ENCODE data around the gene PUS1.
"Not testable (repeated sequence)": the region's sequence is repeated elsewhere in the genome, so short reads cannot be mapped to it uniquely, and the experiment has no call there.

Gene PUS1

DNA sequence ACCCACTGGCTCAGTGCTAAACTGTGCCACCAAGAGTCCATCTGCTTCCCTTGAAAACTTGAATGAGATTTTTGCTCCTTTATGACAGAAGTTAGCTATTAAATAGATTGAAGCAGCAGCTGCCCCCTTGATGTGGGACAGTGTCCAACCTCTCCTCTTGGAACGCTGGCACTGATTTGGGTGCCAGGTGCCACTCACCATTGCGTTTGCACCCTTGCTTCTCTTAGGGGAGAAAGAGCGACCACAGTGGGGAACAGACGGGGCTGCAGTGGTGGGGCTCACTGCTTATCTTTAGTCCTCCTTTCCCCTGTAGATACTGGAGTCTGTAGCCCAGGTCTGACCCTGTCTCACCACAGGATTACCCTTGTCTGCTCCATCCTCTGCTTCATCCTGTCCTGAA is 30.0 kb downstream of the PUS1 start:
- Histone ChIP-seq H4K20me1 (ENCODE audit: insufficient read depth, low read length, poor library complexity, severe bottlenecking) (peaks cover 66% of the 10 kb centered on the region), H3K9me2 (replicated peaks; ENCODE audit: low read depth, low read length) (no peaks in the 10 kb centered on the region), H3K9me3 (ENCODE audit: insufficient read depth, low read depth, low read length) (no peaks in the 10 kb centered on the region), H3F3A (ENCODE audit: low read depth) (no peaks in the 10 kb centered on the region), H2AFZ (ENCODE audit: low read length) (no peak overlapping the region), H3K9ac (ENCODE audit: low read depth, low read length, poor library complexity, severe bottlenecking) (no peak overlapping the region), H3K4me1 (ENCODE audit: insufficient read depth, low read length, poor library complexity, severe bottlenecking) (peaks cover 29% of the 10 kb centered on the region), H3K36me3 (ENCODE audit: insufficient read depth, low read length) (peaks cover 29% of the 10 kb centered on the region; the same call in 1 of the 2 replicates), H3K79me2 (ENCODE audit: insufficient read depth, low read length) (peaks cover 87% of the 10 kb centered on the region), H3K4me3 (ENCODE audit: low read length, poor library complexity, severe bottlenecking) (no peak overlapping the region), H3K27me3 (ENCODE audit: insufficient read depth, low read length, poor library complexity, severe bottlenecking) (no peaks in the 10 kb centered on the region), H3K4me2 (ENCODE audit: low read depth, low read length, poor library complexity, severe bottlenecking) (no peak overlapping the region)
- TF ChIP-seq, protein P1, sequence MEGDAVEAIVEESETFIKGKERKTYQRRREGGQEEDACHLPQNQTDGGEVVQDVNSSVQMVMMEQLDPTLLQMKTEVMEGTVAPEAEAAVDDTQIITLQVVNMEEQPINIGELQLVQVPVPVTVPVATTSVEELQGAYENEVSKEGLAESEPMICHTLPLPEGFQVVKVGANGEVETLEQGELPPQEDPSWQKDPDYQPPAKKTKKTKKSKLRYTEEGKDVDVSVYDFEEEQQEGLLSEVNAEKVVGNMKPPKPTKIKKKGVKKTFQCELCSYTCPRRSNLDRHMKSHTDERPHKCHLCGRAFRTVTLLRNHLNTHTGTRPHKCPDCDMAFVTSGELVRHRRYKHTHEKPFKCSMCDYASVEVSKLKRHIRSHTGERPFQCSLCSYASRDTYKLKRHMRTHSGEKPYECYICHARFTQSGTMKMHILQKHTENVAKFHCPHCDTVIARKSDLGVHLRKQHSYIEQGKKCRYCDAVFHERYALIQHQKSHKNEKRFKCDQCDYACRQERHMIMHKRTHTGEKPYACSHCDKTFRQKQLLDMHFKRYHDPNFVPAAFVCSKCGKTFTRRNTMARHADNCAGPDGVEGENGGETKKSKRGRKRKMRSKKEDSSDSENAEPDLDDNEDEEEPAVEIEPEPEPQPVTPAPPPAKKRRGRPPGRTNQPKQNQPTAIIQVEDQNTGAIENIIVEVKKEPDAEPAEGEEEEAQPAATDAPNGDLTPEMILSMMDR (conservative IDR thresholded peaks at IDR 0.05; ENCODE audit: low read length), result no peak
- no peak for TF ChIP-seq EZH2phosphoT487 (IDR thresholded peaks at IDR 0.05; ENCODE audit: borderline replicate concordance)

DNA sequence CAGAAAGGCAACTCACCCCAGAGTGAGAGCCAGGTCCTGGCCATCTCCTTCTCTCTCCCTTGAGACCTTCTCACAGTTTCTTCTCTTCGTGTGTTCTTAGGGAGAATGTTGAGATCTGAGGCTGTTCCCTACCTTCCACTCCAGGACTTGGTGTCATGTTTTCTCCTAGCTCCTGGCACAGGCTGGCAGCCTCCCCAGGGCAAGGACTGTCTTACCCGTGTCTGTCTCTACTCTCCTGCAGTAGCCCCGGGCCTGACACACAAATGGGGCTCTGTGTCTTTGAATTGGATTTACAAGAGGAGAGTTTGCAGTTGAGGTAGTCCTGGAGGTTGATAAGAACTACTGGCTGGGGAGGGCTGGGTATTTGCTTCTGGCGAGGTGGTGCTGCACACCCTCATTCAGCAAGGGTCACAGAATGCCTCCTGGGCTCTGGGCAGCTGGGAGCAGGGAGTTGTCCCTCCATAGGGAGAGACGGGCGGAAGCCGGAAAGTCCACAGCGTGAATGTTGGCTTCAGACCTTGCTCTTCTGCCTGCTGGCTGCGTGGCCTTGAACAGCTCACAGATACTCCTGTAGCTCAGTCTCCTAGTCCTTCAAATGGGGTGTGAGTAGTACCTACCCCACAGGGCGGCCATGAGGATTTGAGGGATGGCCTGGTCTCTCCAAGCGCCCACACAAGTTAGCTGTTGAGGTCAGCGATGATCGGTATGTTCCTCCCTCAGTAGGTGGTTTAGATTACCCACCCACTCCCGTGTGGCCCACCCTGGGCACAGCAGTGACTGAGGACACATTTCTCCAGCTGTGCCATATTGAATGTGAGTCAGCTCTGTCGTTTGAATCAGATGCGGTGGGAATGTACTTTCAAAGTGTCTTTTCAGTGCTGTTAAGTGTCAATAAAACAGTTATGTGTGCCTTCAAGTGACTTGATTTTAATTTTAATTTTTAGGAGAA is 30.8 kb downstream of the PUS1 start:
- no peaks in the 10 kb centered on the region for H3K27me3 ChIP-seq (ENCODE audit: insufficient read depth, low read length, poor library complexity, severe bottlenecking)
- TF ChIP-seq, protein P1 (conservative IDR thresholded peaks at IDR 0.05; ENCODE audit: low read length), result no peak
- no peak for TF ChIP-seq EZH2phosphoT487 (IDR thresholded peaks at IDR 0.05; ENCODE audit: borderline replicate concordance)
- no peak overlapping the region for H2AFZ ChIP-seq (ENCODE audit: low read length)
- H3K9me3 ChIP-seq (ENCODE audit: insufficient read depth, low read depth, low read length), result no peaks in the 10 kb centered on the region
- H3K36me3 ChIP-seq (ENCODE audit: insufficient read depth, low read length), result peaks cover 29% of the 10 kb centered on the region; the same call in 1 of the 2 replicates
- H4K20me1 ChIP-seq (ENCODE audit: insufficient read depth, low read length, poor library complexity, severe bottlenecking), result peaks cover 59% of the 10 kb centered on the region
- H3K79me2 ChIP-seq (ENCODE audit: insufficient read depth, low read length), result peaks cover 87% of the 10 kb centered on the region
- H3K4me1 ChIP-seq (ENCODE audit: insufficient read depth, low read length, poor library complexity, severe bottlenecking), result peaks cover 32% of the 10 kb centered on the region
- H3K9ac ChIP-seq (ENCODE audit: low read depth, low read length, poor library complexity, severe bottlenecking), result no peak overlapping the region
- no peak overlapping the region for H3K4me3 ChIP-seq (ENCODE audit: low read length, poor library complexity, severe bottlenecking)
- no peak overlapping the region for H3K4me2 ChIP-seq (ENCODE audit: low read depth, low read length, poor library complexity, severe bottlenecking)
- no peaks in the 10 kb centered on the region for H3F3A ChIP-seq (ENCODE audit: low read depth)
- no peaks in the 10 kb centered on the region for H3K9me2 ChIP-seq (replicated peaks; ENCODE audit: low read depth, low read length)

DNA sequence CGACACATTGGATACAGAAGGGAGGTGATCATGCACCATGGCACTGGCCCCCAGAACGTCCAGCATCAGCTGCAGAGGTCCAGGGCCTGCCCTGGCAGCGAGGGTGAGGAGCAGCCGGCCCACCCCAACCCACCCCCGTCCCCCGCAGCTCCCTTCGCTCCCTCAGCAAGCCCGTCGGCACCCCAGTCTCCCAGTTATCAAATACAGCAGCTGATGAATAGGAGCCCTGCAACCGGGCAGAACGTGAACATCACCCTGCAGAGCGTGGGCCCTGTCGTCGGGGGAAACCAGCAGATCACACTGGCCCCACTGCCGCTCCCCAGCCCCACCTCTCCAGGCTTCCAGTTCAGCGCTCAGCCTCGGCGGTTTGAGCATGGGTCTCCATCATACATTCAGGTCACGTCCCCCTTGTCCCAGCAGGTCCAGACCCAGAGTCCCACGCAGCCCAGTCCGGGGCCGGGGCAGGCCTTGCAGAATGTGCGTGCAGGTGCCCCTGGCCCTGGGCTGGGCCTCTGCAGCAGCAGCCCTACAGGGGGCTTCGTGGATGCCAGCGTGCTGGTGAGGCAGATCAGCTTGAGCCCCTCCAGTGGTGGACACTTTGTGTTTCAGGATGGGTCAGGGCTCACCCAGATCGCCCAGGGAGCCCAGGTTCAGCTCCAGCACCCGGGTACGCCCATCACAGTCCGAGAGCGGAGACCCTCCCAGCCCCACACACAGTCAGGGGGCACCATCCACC is 31.7 kb downstream of the PUS1 start:
- H3K4me2 ChIP-seq (ENCODE audit: low read depth, low read length, poor library complexity, severe bottlenecking); H3K4me3 ChIP-seq (ENCODE audit: low read length, poor library complexity, severe bottlenecking); H3K9me2 ChIP-seq (replicated peaks; ENCODE audit: low read depth, low read length); H3K9ac ChIP-seq (ENCODE audit: low read depth, low read length, poor library complexity, severe bottlenecking); H3K9me3 ChIP-seq (ENCODE audit: insufficient read depth, low read depth, low read length); H3F3A ChIP-seq (ENCODE audit: low read depth); H2AFZ ChIP-seq (ENCODE audit: low read length); H3K27me3 ChIP-seq (ENCODE audit: insufficient read depth, low read length, poor library complexity, severe bottlenecking): not testable (repeated sequence)
- Histone ChIP-seq H3K4me1 (ENCODE audit: insufficient read depth, low read length, poor library complexity, severe bottlenecking) (peaks cover 33% of the 10 kb centered on the region), H3K36me3 (ENCODE audit: insufficient read depth, low read length) (peaks cover 36% of the 10 kb centered on the region; the same call in 1 of the 2 replicates), H3K79me2 (ENCODE audit: insufficient read depth, low read length) (peaks cover 87% of the 10 kb centered on the region), H4K20me1 (ENCODE audit: insufficient read depth, low read length, poor library complexity, severe bottlenecking) (peaks cover 56% of the 10 kb centered on the region)

DNA sequence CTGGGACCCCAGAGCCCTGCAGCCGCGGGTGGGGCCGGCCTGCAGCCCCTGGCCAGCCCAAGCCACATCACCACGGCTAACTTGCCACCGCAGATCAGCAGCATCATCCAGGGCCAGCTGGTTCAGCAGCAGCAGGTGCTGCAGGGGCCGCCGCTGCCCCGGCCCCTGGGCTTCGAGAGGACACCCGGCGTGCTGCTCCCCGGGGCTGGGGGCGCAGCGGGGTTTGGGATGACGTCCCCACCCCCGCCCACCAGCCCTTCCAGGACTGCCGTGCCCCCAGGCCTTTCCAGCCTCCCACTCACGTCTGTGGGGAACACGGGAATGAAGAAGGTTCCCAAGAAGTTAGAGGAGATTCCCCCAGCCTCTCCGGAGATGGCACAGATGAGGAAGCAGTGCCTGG is 32.3 kb downstream of the PUS1 start:
- not testable (repeated sequence) for H3K4me2 ChIP-seq (ENCODE audit: low read depth, low read length, poor library complexity, severe bottlenecking); H3K9me2 ChIP-seq (replicated peaks; ENCODE audit: low read depth, low read length); H3K9me3 ChIP-seq (ENCODE audit: insufficient read depth, low read depth, low read length); H3K4me3 ChIP-seq (ENCODE audit: low read length, poor library complexity, severe bottlenecking); H3K9ac ChIP-seq (ENCODE audit: low read depth, low read length, poor library complexity, severe bottlenecking); H3F3A ChIP-seq (ENCODE audit: low read depth); H3K27me3 ChIP-seq (ENCODE audit: insufficient read depth, low read length, poor library complexity, severe bottlenecking); H2AFZ ChIP-seq (ENCODE audit: low read length)
- peaks cover 33% of the 10 kb centered on the region for H3K4me1 ChIP-seq (ENCODE audit: insufficient read depth, low read length, poor library complexity, severe bottlenecking)
- peaks cover 87% of the 10 kb centered on the region for H3K79me2 ChIP-seq (ENCODE audit: insufficient read depth, low read length)
- H3K36me3 ChIP-seq (ENCODE audit: insufficient read depth, low read length), result peaks cover 37% of the 10 kb centered on the region; the same call in 1 of the 2 replicates
- H4K20me1 ChIP-seq (ENCODE audit: insufficient read depth, low read length, poor library complexity, severe bottlenecking), result peaks cover 54% of the 10 kb centered on the region

All from Loucy (cell line).